Measurements from ENCODE around the gene SERGEF. TPM values are rescaled to one million over a fixed set of nuclear protein-coding genes. Genes with fewer than 3 reads are reported as not detected.

Gene SERGEF
- total RNA-seq, 2 donors from 2014 or later, result 26.7 to 42.1 TPM

- DNase-seq, result no peak
- Histone ChIP-seq H3K9me3 (ENCODE audit: control insufficient read depth, low read length) (no peaks in the 10 kb centered on the region), H3K4me1 (ENCODE audit: control insufficient read depth, insufficient read depth, low read length) (no peaks in the 10 kb centered on the region), H3K9ac (ENCODE audit: extremely low read depth, low read length, poor library complexity, severe bottlenecking) (no peak overlapping the region), H3K27ac (ENCODE audit: low read depth, low read length) (no peak overlapping the region), H3K27me3 (ENCODE audit: control insufficient read depth, insufficient read depth, low read length, poor library complexity, severe bottlenecking) (no peaks in the 10 kb centered on the region), H3K4me3 (ENCODE audit: low read length) (no peak overlapping the region), H3K36me3 (ENCODE audit: control insufficient read depth, insufficient read depth, low read length) (no peaks in the 10 kb centered on the region)
- Mint-ChIP-seq H3K4me1 (no peaks in the 10 kb centered on the region), H3K27ac (no peak overlapping the region), H3K4me3 (no peak overlapping the region), H3K9me3 (no peaks in the 10 kb centered on the region), H3K27me3 (ENCODE audit: insufficient read depth) (no peaks in the 10 kb centered on the region), H3K36me3 (ENCODE audit: low read depth) (no peaks in the 10 kb centered on the region)
- no peak for TF ChIP-seq CTCF (conservative IDR thresholded peaks at IDR 0.05)
- WGBS, 2 experiments (ENCODE audit: insufficient coverage in 1 of 2, insufficient read length in 1 of 2), result 92 to 97% methylated on average over 5 to 7 of the region's 7 CpGs
These were observed 244.3 kb downstream of the SERGEF start for GRCh38 chr11:17768547-17768946.

- Mint-ChIP-seq H3K9me3 (no peaks in the 10 kb centered on the region), H3K4me3 (no peak overlapping the region), H3K27me3 (ENCODE audit: insufficient read depth) (no peaks in the 10 kb centered on the region), H3K4me1 (no peaks in the 10 kb centered on the region), H3K27ac (no peak overlapping the region), H3K36me3 (ENCODE audit: low read depth) (no peaks in the 10 kb centered on the region)
- Histone ChIP-seq H3K27ac (ENCODE audit: low read depth, low read length) (no peak overlapping the region), H3K9me3 (ENCODE audit: control insufficient read depth, low read length) (no peaks in the 10 kb centered on the region), H3K36me3 (ENCODE audit: control insufficient read depth, insufficient read depth, low read length) (no peaks in the 10 kb centered on the region), H3K27me3 (ENCODE audit: control insufficient read depth, insufficient read depth, low read length, poor library complexity, severe bottlenecking) (no peaks in the 10 kb centered on the region), H3K9ac (ENCODE audit: extremely low read depth, low read length, poor library complexity, severe bottlenecking) (no peak overlapping the region), H3K4me3 (ENCODE audit: low read length) (no peak overlapping the region), H3K4me1 (ENCODE audit: control insufficient read depth, insufficient read depth, low read length) (no peaks in the 10 kb centered on the region)
- TF ChIP-seq CTCF (conservative IDR thresholded peaks at IDR 0.05), result no peak
- 83 to 85% methylated on average over 1 to 2 of the region's 2 CpGs for WGBS, 2 experiments (ENCODE audit: insufficient coverage in 1 of 2, insufficient read length in 1 of 2)
- DNase-seq, result no peak
These were observed 244.9 kb downstream of the SERGEF start for GRCh38 chr11:17767914-17768313.

- no peaks in the 10 kb centered on the region for H3K36me3 ChIP-seq (ENCODE audit: control insufficient read depth, insufficient read depth, low read length)
- no peak overlapping the region for H3K27ac ChIP-seq (ENCODE audit: low read depth, low read length)
- H3K4me1 ChIP-seq (ENCODE audit: control insufficient read depth, insufficient read depth, low read length), result no peaks in the 10 kb centered on the region
- Mint-ChIP-seq H3K4me1 (no peaks in the 10 kb centered on the region), H3K9me3 (no peaks in the 10 kb centered on the region), H3K4me3 (no peak overlapping the region), H3K27ac (no peak overlapping the region), H3K27me3 (ENCODE audit: insufficient read depth) (no peaks in the 10 kb centered on the region), H3K36me3 (ENCODE audit: low read depth) (no peaks in the 10 kb centered on the region)
- H3K9ac ChIP-seq (ENCODE audit: extremely low read depth, low read length, poor library complexity, severe bottlenecking), result no peak overlapping the region
- 85 to 92% methylated on average over 4 to 7 of the region's 7 CpGs for WGBS, 2 experiments (ENCODE audit: insufficient coverage in 1 of 2, insufficient read length in 1 of 2)
- DNase-seq, result no peak
- H3K9me3 ChIP-seq (ENCODE audit: control insufficient read depth, low read length), result no peaks in the 10 kb centered on the region
- H3K4me3 ChIP-seq (ENCODE audit: low read length), result no peak overlapping the region
- no peak for TF ChIP-seq CTCF (conservative IDR thresholded peaks at IDR 0.05)
- no peaks in the 10 kb centered on the region for H3K27me3 ChIP-seq (ENCODE audit: control insufficient read depth, insufficient read depth, low read length, poor library complexity, severe bottlenecking)
These were observed 245.5 kb downstream of the SERGEF start for GRCh38 chr11:17767301-17767885.
